ENCODE data around the gene DAZL. TPM values are rescaled to one million over a fixed set of nuclear protein-coding genes. Genes with fewer than 3 reads are reported as not detected.

DAZL gene
- total and polyA plus RNA-seq, 9 of the 15 experiments (the other 6 are each of a cell fraction or from before 2014, with no cell fraction given), result not detected

DNA sequence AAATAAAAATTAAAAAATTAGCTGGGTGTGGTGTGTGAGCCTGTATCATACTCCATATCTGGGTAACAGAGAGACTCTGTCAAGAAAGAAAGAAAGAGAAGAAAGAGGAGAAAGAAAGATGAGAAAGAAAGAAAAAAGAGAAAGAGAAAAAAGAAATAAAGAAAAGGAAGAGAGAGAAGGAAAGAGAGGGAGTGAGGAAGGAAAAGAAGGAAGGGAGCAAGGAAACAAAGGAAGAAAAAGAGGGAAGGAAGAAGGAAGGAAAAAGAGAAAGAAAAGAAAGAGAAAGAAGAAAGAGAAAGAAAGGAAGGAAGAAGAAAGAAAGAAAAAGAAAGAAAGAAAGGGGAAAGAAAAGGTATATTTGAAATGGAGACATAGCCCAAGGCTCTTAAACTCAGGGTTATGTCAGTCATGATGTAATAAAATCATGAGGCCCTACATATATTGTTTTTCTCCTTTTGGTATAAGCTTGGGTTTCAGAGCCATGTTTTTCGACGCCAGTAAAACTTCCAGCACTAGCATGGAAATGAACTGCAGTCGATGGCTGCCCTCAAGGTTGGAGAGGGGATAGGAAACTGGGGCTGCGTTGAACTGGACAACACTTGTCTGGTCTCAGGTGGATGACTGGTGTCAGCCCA, 53.8 kb downstream of the DAZL start:
- WGBS (ENCODE audit: insufficient coverage, low coverage, missing lambda C conversion rate), result 35% methylated on average over 4 of the region's 4 CpGs
- ChIA-PET CTCF (ENCODE audit: low intra/inter-chr PET ratio) (interaction anchor here (0.6 to 1.8 kb wide), 8 partner anchors 8 to 922 kb away, joined by 3 to 20 read pairs (median 4); no protein-coding TSS in a partner anchor), POLR2A (interaction anchor here (0.5 to 0.7 kb wide), 3 partner anchors 46 to 271 kb away, joined by 3 read pairs; no protein-coding TSS in a partner anchor)
- no TSS peak for BruUV-seq (replicated peaks)
- ATAC-seq (peak; percentile 11), DNase-seq (ENCODE audit: extremely low read depth in 1 of 4, low spot score in 3 of 4) (no peak), FAIRE-seq (no peak)
- H3K9ac ChIP-seq (ENCODE audit: insufficient read depth in 1 of 2, low read depth in 2 of 2, low read length in 2 of 2), result 0 out of 4 replicates have a peak overlapping the region, but pooled peaks of 1 of the 2 experiments have one; percentile 29
- H3K4me1 ChIP-seq (replicated peaks in 1 of 2; ENCODE audit: control insufficient read depth in 2 of 2, insufficient read depth in 2 of 2, low read length in 2 of 2), result peaks cover 0 to 11% of the 10 kb centered on the region in 2 experiments; a peak in 3 of 5 replicates
- no peak overlapping the region for H3K4me2 ChIP-seq (ENCODE audit: insufficient read depth, low read length)
- H3K4me3 ChIP-seq, result no peak overlapping the region
- intact Hi-C loops (cut with micrococcal nuclease) (loop anchor here (5.0 to 10.0 kb wide), 2 partner anchors 374 to 1347 kb away; partner anchors contain the start of gene CAPN7), in situ Hi-C loops (cut with MboI) (loop anchor here (5.0 to 10.0 kb wide), 2 partner anchors 264 to 507 kb away; no protein-coding TSS in a partner anchor)
- H3K79me2 ChIP-seq (ENCODE audit: control insufficient read depth, insufficient read depth, low read length), result no peaks in the 10 kb centered on the region
- no peaks in the 10 kb centered on the region for H3K9me1 ChIP-seq (ENCODE audit: control insufficient read depth, insufficient read depth, low read length)
- no peaks in the 10 kb centered on the region for H3K36me3 ChIP-seq (ENCODE audit: control insufficient read depth, insufficient read depth, low read length)
- H4K20me1 ChIP-seq (replicated peaks; ENCODE audit: control insufficient read depth, insufficient read depth, low read length), result no peaks in the 10 kb centered on the region
- H2AFZ ChIP-seq (ENCODE audit: low read depth, low read length), result peak overlapping the region; percentile 98
- H3K27ac ChIP-seq (ENCODE audit: extremely low read depth, low read depth, low read length), result no peak overlapping the region
- peaks cover 3 to 11% of the 10 kb centered on the region in 2 experiments for H3K27me3 ChIP-seq (ENCODE audit: control insufficient read depth in 2 of 2, insufficient read depth in 2 of 2, low read length in 2 of 2)
- H3K9me3 ChIP-seq (replicated peaks; ENCODE audit: control insufficient read depth, insufficient read depth, low read depth, low read length), result no peaks in the 10 kb centered on the region
- peak; percentile 39; the same call in 1 of the 2 replicates for TF ChIP-seq DPF2 (IDR thresholded peaks at IDR 0.05)
- peak; percentile 98 for TF ChIP-seq LARP7 (IDR thresholded peaks at IDR 0.05)
- no peak for TF ChIP-seq SMAD4 (CRISPR knock-in tag; conservative IDR thresholded peaks at IDR 0.05)
- TF ChIP-seq, protein P1, sequence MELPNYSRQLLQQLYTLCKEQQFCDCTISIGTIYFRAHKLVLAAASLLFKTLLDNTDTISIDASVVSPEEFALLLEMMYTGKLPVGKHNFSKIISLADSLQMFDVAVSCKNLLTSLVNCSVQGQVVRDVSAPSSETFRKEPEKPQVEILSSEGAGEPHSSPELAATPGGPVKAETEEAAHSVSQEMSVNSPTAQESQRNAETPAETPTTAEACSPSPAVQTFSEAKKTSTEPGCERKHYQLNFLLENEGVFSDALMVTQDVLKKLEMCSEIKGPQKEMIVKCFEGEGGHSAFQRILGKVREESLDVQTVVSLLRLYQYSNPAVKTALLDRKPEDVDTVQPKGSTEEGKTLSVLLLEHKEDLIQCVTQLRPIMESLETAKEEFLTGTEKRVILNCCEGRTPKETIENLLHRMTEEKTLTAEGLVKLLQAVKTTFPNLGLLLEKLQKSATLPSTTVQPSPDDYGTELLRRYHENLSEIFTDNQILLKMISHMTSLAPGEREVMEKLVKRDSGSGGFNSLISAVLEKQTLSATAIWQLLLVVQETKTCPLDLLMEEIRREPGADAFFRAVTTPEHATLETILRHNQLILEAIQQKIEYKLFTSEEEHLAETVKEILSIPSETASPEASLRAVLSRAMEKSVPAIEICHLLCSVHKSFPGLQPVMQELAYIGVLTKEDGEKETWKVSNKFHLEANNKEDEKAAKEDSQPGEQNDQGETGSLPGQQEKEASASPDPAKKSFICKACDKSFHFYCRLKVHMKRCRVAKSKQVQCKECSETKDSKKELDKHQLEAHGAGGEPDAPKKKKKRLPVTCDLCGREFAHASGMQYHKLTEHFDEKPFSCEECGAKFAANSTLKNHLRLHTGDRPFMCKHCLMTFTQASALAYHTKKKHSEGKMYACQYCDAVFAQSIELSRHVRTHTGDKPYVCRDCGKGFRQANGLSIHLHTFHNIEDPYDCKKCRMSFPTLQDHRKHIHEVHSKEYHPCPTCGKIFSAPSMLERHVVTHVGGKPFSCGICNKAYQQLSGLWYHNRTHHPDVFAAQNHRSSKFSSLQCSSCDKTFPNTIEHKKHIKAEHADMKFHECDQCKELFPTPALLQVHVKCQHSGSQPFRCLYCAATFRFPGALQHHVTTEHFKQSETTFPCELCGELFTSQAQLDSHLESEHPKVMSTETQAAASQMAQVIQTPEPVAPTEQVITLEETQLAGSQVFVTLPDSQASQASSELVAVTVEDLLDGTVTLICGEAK (IDR thresholded peaks at IDR 0.05), result no peak; the same call in 1 of the 2 replicates
- TF ChIP-seq, protein P1 (CRISPR knock-in tag; IDR thresholded peaks at IDR 0.05), result no peak
- TF ChIP-seq ZZZ3 (IDR thresholded peaks at IDR 0.05), result 0 out of 2 replicates have a peak, but pooled peaks have one; percentile 58
- TF ChIP-seq KDM5B (IDR thresholded peaks at IDR 0.05; ENCODE audit: insufficient replicate concordance, low read depth, low read length), result no peak
- peak; percentile 84; the same call in 1 of the 2 replicates for TF ChIP-seq SMARCA5 (IDR thresholded peaks at IDR 0.05)
- TF ChIP-seq ZC3H11A (IDR thresholded peaks at IDR 0.05; ENCODE audit: low read depth, low read length), result no peak
- TF ChIP-seq NKRF (IDR thresholded peaks at IDR 0.05; ENCODE audit: borderline replicate concordance), result peak; percentile 60; the same call in 1 of the 2 replicates
- TF ChIP-seq ZNF699 (CRISPR knock-in tag; IDR thresholded peaks at IDR 0.05; ENCODE audit: insufficient replicate concordance), result no peak
